Tibial nerve (tissue), 4 donors: ENCODE measurements around the gene REG4.

Experiments used
- CTCF ChIP-seq, 5 experiments: fragments of 200-600 bp in 3 of 5; fragments of 450-650 bp in 2 of 5; sonication (generic) in 3 of 5; IDR thresholded peaks; one replicate each; pipeline ENCODE4 v1.5.1; 2016 to 2019; ENCODE audit warnings: antibody characterized with exemption in 5 of 5, mild to moderate bottlenecking in 3 of 5, moderate library complexity in 2 of 5
- EP300 ChIP-seq, 2 donors: sonication (generic); formaldehyde crosslinking; IDR thresholded peaks; one replicate each; pipeline ENCODE4 v1.6.1; 2017; ENCODE audit warnings: antibody characterized with exemption in 2 of 2, mild to moderate bottlenecking in 1 of 2
- POLR2A ChIP-seq, 2 donors: fragments of 450-650 bp; IDR thresholded peaks; one replicate each; pipeline ENCODE4 v1.6.1; 2017; ENCODE audit warnings: antibody characterized with exemption in 2 of 2, mild to moderate bottlenecking in 2 of 2, moderate library complexity in 2 of 2

GRCh38 chr1:119806489-119806888 lies 4.8 kb downstream of the REG4 start:
- TF ChIP-seq CTCF (IDR thresholded peaks at IDR 0.05): no peak
- TF ChIP-seq POLR2A (IDR thresholded peaks at IDR 0.05): no peak
- TF ChIP-seq EP300 (IDR thresholded peaks at IDR 0.05): no peak
